Gastroesophageal sphincter (tissue), 4 donors: Measurements from ENCODE around the gene ADGRD1. TPM values are rescaled to one million over a fixed set of nuclear protein-coding genes. Genes with fewer than 3 reads are reported as not detected.

ENCODE experiments used
- ATAC-seq: fragments of 150-250 bp; one replicate; pipeline ENCODE4 v1.9.1; 2016; ENCODE audit warnings: mild to moderate bottlenecking, moderate library complexity
- H3K27ac ChIP-seq, 4 donors: fragments of 200-600 bp; sonication (generic) in 3 of 4; 1 replicate in 3 of 4; 2 replicates in 1 of 4; pipeline ENCODE4 v1.5.1; 2016 to 2019
- H3K27me3 ChIP-seq: fragments of 200-600 bp; sonication (generic); one replicate; pipeline ENCODE4 v1.5.1; 2019
- H3K36me3 ChIP-seq, 2 donors: fragments of 200-600 bp; sonication (generic); one replicate each; pipeline ENCODE4 v1.5.1; 2019; ENCODE audit warnings: control low read depth in 1 of 2
- H3K4me1 ChIP-seq, 3 donors: fragments of 200-600 bp; sonication (generic); 1 replicate in 2 of 3; 2 replicates in 1 of 3; pipeline ENCODE4 v1.5.1; 2016 to 2019; ENCODE audit warnings: control low read depth in 2 of 3
- H3K4me3 ChIP-seq, 2 donors: fragments of 200-600 bp; sonication (generic); one replicate each; pipeline ENCODE4 v1.5.1; 2019; ENCODE audit warnings: mild to moderate bottlenecking in 1 of 2, moderate library complexity in 1 of 2
- H3K9me3 ChIP-seq, 3 donors: fragments of 200-600 bp; sonication (generic); one replicate each; pipeline ENCODE4 v1.5.1; 2017 to 2019; ENCODE audit warnings: control low read depth in 2 of 3
- EP300 ChIP-seq: sonication (generic); formaldehyde crosslinking; IDR thresholded peaks from one replicate; pipeline ENCODE4 v1.6.1; 2017; ENCODE audit warnings: antibody characterized with exemption, mild to moderate bottlenecking
- POLR2A ChIP-seq, 2 donors: fragments of 450-650 bp; IDR thresholded peaks; one replicate each; pipeline ENCODE4 v1.6.1; 2017; ENCODE audit warnings: antibody characterized with exemption in 2 of 2, mild to moderate bottlenecking in 2 of 2, moderate library complexity in 1 of 2
- POLR2AphosphoS5 ChIP-seq: sonication (generic); formaldehyde crosslinking; IDR thresholded peaks from one replicate; pipeline ENCODE4 v1.6.1; 2017; ENCODE audit warnings: antibody characterized with exemption
- WGBS, 2 donors: methylation state at CpG; one replicate each; pipeline ENCODE4 v1.1.5; 2018; ENCODE audit warnings: low coverage in 1 of 2; 5-methylcytosine and 5-hydroxymethylcytosine counted together
- total RNA-seq, 4 donors: library from RNA; depleted of rRNA; stranded (reverse); fragments of >200 nt; gene quantifications; one replicate each; pipeline ENCODE4 v1.1.0, GENCODE V29; 2016
- TF ChIP-seq, protein P1 (sequence below), 4 experiments: fragments of 200-600 bp in 2 of 4; fragments of 450-650 bp in 2 of 4; sonication (generic) in 1 of 4; IDR thresholded peaks; one replicate each; pipeline ENCODE4 v1.5.1; 2017 to 2019; ENCODE audit warnings: antibody characterized with exemption in 4 of 4, mild to moderate bottlenecking in 2 of 4, moderate library complexity in 2 of 4

ADGRD1 gene
- total RNA-seq, 4 donors from 2014 or later, result 19.1 to 43.4 (median 31.3) TPM

DNA sequence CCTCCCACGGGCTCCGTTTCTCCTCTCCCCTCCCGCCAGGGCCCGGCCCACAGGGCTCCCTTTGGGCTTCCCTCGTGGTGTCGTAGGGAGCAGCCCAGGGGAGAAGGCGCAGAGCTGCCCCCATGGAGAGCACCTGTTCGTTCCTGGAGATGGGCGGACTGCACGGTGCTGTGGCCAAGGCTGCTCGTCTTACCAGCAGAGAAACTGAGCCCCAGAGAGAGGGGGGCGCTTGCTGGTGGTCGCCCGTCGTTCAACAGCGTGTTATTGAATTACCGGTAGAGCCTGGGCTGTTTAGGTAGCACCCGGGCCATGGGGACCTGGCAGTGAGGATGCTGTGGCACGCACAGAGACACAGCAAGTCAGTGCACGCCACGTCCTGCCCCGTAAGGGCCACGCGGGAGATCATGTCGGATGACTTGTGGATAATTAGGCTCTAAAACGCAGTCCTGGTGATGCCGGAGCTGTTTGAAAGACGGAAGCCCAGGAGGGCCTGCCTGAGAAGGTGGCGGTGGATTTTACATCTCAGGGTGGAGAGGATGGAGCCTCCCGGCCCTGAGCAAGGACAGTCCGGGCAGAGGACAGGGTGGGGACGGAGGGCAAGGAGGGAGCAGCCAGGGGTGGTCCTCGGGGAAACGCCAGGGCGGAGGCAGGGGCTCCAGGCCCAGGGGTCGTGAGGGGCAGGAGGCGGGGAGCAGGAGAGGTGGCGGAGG is 134.4 kb downstream of the ADGRD1 start:
- Histone ChIP-seq H3K9me3 (no peaks in the 10 kb centered on the region), H3K27me3 (no peaks in the 10 kb centered on the region), H3K4me3 (no peak overlapping the region), H3K4me1 (no peaks in the 10 kb centered on the region), H3K27ac (no peak overlapping the region), H3K36me3 (peaks cover 0 to 54% of the 10 kb centered on the region in 2 donors)
- 81 to 100% methylated on average over 1 to 6 of the region's 38 CpGs for whole genome bisulfite sequencing, 2 donors
- ATAC-seq, result no peak
- TF ChIP-seq EP300 (no peak), POLR2A (IDR thresholded peaks at IDR 0.05) (no peak), POLR2AphosphoS5 (no peak)
- TF ChIP-seq, protein P1, sequence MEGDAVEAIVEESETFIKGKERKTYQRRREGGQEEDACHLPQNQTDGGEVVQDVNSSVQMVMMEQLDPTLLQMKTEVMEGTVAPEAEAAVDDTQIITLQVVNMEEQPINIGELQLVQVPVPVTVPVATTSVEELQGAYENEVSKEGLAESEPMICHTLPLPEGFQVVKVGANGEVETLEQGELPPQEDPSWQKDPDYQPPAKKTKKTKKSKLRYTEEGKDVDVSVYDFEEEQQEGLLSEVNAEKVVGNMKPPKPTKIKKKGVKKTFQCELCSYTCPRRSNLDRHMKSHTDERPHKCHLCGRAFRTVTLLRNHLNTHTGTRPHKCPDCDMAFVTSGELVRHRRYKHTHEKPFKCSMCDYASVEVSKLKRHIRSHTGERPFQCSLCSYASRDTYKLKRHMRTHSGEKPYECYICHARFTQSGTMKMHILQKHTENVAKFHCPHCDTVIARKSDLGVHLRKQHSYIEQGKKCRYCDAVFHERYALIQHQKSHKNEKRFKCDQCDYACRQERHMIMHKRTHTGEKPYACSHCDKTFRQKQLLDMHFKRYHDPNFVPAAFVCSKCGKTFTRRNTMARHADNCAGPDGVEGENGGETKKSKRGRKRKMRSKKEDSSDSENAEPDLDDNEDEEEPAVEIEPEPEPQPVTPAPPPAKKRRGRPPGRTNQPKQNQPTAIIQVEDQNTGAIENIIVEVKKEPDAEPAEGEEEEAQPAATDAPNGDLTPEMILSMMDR (IDR thresholded peaks at IDR 0.05), result no peak

DNA sequence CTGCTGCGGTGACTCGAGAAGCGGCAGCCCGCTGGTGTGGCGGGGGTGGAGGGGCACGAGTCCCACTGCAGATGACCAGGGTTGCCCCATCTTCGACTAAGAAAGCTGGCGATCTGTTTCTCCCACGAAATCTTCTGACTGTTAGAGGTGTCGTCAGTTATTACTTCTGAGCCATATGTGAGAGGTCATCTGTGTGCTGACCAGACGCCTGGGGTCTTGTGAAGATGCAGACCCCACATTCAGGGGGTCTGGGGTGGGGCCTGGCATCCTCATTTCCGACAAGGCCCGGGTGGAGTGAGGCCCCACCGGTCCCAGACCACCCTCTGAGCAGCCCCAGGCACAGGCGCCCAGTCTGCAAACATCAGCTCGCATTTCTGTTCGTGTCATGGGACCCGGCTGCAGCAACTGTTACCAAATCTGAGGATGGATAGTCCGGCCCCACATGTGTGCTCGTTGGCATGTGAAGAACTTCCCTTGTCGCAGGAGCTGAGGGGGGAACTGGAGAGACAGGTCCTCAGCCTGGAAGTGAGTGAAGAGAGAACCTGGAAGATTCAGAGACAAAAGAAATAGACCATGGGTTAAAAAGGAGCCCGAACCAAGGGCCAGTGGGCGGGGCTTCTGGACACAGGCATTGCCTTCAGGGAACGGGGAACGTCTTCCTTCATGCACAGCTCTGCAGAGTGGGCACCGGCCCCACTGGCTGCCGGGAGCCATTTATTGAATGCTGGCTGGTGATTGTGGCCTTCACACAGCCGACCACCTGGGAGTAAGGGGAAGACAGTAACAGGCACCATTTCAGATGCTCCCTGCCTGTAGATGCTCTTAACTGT is 135.2 kb downstream of the ADGRD1 start:
- Histone ChIP-seq H3K9me3 (no peaks in the 10 kb centered on the region), H3K36me3 (peaks cover 0 to 54% of the 10 kb centered on the region in 2 donors), H3K27ac (no peak overlapping the region), H3K27me3 (no peaks in the 10 kb centered on the region), H3K4me3 (no peak overlapping the region), H3K4me1 (no peaks in the 10 kb centered on the region)
- TF ChIP-seq EP300, result no peak
- no peak for TF ChIP-seq POLR2A (IDR thresholded peaks at IDR 0.05)
- no peak for TF ChIP-seq POLR2AphosphoS5
- TF ChIP-seq, protein P1 (IDR thresholded peaks at IDR 0.05), result no peak
- WGBS, 2 donors, result 75 to 88% methylated on average over 8 to 13 of the region's 28 CpGs
- no peak for ATAC-seq

- WGBS, 2 donors, result 79 to 85% methylated on average over 7 to 9 of the region's 11 CpGs
- Histone ChIP-seq H3K27ac (no peak overlapping the region), H3K36me3 (peaks cover 0 to 50% of the 10 kb centered on the region in 2 donors), H3K9me3 (no peaks in the 10 kb centered on the region), H3K27me3 (no peaks in the 10 kb centered on the region), H3K4me1 (no peaks in the 10 kb centered on the region), H3K4me3 (no peak overlapping the region)
- ATAC-seq, result no peak
- TF ChIP-seq, protein P1 (IDR thresholded peaks at IDR 0.05), result no peak
- TF ChIP-seq EP300 (no peak), POLR2AphosphoS5 (no peak), POLR2A (IDR thresholded peaks at IDR 0.05) (no peak)
Observed at GRCh38 chr12:131089531-131090273, 136.0 kb downstream of the ADGRD1 start.

DNA sequence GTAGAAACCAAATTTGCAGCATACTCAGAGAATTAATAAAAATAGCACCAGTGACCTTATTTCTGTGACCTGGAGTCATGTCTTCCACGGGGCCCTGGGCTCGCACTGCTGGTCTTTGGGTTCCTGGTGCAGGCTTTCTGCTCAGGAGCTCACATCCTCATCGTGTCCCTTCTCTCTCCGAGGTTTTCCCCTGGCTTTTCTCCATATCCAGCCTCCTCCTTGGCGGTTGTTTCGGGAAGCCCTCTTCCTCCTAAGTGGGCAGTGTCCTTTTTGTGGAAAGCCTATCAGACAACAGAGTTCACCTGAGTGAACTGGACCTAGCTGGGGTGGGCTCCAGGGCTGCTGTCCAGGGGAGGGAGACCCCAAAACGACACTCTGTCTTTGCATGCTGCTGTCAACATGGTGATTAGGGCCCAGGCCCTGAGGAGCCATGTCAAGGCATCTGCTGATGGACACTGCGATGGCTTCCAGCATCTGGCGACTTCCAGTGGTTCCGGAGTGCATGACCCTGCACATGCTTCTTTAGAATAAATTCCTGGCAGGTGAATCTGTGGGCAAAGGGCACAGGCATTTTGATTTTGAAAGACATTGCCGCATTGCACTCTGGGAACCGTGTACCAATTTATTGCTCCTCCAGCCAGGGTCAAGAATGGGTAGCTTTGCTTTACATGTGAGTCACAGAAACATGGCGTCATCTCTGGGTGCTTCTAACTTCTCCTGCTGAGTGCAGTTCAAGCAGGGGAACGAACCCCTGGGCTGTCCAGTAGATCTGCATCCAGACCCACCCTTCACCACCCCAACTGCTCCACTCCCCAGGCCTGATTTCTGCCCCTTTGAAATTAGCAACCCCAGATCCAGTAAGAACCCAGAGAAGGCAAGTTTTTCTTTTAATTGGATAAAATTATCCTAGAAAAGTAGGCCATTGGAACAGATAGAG is 136.8 kb downstream of the ADGRD1 start:
- peaks cover 0 to 41% of the 10 kb centered on the region in 2 donors for H3K36me3 ChIP-seq
- TF ChIP-seq, protein P1 (IDR thresholded peaks at IDR 0.05), result no peak
- TF ChIP-seq POLR2AphosphoS5 (no peak), EP300 (no peak), POLR2A (IDR thresholded peaks at IDR 0.05) (no peak)
- no peak for ATAC-seq
- H3K4me1 ChIP-seq, result no peaks in the 10 kb centered on the region
- H3K27ac ChIP-seq, result no peak overlapping the region
- H3K9me3 ChIP-seq, result no peaks in the 10 kb centered on the region
- WGBS, 2 donors, result 62 to 81% methylated on average over 4 to 8 of the region's 14 CpGs
- no peak overlapping the region for H3K4me3 ChIP-seq
- no peaks in the 10 kb centered on the region for H3K27me3 ChIP-seq
